HG03378 (cell line): ENCODE results near the gene LYSET.
"Not testable (repeated sequence)": the region's sequence is repeated elsewhere in the genome, so short reads cannot be mapped to it uniquely, and the experiment has no call there.

ENCODE experiments used
- ATAC-seq: cut with Tn5 transposase; IDR thresholded peaks from one replicate; pipeline ENCODE4 v1.9.1; 2021; ENCODE audit warnings: mild to moderate bottlenecking, moderate library complexity; ENCODE audit not compliant: unreplicated experiment

The LYSET gene, protein sequence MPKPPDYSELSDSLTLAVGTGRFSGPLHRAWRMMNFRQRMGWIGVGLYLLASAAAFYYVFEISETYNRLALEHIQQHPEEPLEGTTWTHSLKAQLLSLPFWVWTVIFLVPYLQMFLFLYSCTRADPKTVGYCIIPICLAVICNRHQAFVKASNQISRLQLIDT

DNA sequence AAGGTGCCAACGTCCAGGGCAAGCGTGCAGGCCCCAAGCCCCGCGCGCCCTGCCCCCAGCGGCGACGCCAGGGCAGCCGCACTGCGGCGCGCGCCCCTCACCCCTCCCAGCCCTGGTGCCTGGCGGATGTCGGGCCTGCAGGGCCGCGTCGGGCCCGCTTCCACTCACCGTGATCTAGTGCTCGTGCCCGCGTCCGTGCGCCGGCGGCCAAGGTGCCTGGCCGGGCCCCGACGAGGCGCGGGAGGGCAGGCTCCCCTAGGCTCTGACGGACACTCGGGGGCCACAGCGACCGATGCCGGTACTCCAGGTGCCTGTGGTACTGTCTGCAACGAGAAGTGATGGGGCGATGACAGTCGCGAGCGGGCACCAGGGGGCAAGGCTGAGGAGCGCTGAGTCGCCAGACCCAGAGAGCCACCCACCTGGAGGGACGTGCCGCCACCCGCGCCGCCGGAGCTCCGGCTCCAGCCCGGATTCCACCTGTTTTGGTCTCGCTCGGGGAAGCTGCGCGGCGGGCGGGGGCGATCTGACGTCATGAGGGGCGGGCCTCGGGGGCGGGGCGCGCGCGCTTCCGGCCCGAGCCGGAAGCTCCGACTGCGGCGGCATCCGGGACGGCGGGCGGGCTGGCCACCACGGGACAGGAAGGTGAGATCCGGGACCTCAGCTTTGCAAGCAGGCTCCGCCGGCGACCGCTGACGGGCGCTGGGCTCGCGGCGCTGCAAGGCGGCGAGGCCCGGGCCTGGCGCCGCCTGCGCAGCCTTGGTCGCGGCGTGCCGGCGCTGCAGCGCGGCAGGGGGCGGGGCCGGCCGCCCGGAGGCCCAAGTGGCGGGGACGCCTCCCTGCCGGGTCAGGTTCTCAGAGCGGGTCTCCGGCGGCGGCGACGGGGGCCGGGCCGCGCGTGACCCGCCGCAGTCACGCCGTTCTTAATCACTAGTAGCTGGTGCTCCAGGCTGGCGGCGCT is at the start of gene LYSET, which contains the start of gene MOAP1:
LYSET (plus strand) TSS at position 927 of the 958 bp plus-strand sequence. CDS start 89 bp downstream, outside the sequence.
MOAP1 (minus strand) TSS at position 507 of the 958 bp plus-strand sequence. CDS start 655 bp downstream, outside the sequence.
- ATAC-seq, result peak; percentile 60

- no peak for ATAC-seq
Measured at GRCh38 chr14:93135399-93135798, 49.7 kb upstream of the LYSET start.

- no peak for ATAC-seq
Measured at GRCh38 chr14:93136009-93136408, 49.1 kb upstream of the LYSET start.

DNA sequence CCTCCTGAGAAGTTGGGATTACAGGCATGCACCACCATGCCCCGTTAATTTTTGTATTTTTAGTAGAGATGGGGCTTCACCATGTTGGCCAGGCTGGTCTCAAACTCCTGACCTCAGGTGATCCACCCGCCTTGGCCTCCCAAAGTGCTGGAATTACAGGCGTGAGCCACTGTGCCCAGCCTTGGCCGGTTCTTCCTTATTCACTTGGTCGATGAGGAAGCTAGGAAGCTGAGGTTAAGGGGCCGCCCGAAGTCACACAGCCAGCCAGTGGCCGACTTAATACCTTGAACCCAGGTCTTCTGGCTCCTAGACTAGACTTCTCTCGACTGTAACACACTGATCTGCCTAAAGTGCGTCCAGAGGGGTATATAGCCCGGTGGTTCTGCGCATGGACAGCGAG is 48.6 kb upstream of the LYSET start:
- not testable (repeated sequence) for ATAC-seq

DNA sequence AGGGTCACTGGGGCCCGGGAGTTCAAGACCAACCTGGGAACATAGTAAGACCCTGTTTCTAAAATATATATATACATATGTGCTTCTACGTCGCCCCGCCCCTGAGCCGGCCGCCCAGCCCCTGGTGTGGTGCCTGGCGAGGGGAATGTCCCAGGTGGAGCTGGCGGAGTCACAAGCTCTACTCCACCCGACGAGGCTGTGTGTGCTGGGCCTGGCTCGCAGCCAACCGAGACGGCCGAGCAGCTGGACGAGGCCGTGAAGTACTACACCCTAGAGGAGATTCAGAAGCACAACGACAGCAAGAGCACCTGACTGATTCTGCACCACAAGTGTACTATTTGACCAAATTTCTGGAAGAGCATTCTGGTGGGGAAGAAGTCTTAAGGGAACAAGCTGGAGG is 47.3 kb upstream of the LYSET start:
- ATAC-seq, result no peak

DNA sequence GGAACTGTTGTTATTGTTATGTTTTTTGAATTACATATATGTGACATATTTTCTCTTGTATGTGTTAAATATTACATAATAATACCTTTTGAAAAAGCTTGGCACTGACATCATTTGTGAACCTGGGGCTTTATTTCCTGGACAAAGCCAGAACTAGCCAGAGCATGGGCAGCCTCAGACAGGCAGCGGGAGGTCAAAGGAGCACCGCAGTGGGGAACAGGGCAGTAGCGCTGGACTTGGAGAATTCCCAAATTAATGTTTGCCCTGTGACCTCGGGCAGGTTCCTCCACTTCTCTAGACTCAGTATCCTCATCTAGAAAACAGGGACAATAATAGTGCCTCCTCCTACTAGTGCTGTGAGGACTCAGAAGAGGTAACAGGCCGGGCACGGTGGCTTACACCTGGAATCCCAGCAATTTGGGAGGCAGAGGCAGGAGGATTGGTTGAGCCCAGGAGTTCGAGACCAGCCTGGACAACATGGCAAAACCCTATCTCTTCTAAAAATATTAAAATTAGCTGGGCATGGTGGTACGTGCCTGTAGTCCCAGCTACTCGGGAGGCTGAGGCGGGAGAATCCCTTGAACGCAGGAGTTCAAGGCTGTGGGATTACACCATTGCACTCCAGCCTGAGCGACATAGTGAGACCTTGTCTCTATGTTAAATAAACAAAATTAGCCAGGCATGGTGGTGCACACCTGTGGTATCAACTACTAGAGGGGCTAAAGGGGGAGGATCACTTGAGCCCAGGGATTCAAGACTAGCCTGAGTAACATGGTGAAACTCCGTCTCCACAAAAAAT is 42.1 kb upstream of the LYSET start:
- ATAC-seq, result no peak

DNA sequence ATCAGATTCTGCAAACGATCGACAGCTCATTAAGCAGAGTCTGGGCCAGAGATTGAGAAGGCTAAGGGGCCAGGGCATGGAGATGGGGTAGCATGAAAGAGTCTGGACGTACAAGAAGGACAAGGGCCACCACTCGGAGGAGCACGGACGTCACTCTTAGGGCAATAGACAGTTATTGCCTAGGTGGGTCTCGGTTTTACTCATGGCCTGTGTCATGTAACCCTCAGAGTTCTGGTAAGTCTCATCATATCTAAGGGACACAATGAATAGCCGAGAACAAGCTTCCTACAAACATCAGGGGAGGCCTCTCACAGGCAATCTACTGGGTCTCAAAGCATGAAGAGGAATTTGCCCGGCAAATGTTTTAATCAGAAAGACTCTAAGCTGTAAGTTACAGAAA is 39.0 kb upstream of the LYSET start:
- ATAC-seq, result no peak

DNA sequence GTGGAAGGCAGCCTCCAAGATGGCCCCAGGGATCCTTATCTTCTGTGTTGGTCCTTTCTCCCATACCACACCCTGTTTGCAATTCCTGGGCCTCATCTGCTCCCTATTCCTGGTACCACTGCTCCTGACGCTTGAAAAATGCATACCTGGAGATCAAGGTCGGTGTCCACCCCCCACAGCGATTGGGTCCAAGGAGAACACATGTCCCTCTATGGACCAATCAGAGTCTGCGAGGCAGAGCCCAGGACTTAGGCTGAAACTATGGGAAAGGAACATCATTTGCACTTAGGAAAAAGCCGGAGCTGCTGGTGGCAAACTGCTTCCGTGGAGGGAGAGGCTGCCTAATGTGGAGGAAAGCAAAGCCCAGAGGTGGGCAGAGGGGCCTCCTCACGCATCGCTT is 36.1 kb upstream of the LYSET start:
- ATAC-seq, result no peak

GRCh38 chr14:93150227-93151208 is 34.6 kb upstream of the LYSET start:
- ATAC-seq, result no peak

GRCh38 chr14:93153121-93153520 is 32.0 kb upstream of the LYSET start:
- no peak for ATAC-seq

- no peak for ATAC-seq
Measured at GRCh38 chr14:93155667-93156066, 29.4 kb upstream of the LYSET start.

GRCh38 chr14:93156693-93157369 is 28.3 kb upstream of the LYSET start:
- ATAC-seq, result no peak

DNA sequence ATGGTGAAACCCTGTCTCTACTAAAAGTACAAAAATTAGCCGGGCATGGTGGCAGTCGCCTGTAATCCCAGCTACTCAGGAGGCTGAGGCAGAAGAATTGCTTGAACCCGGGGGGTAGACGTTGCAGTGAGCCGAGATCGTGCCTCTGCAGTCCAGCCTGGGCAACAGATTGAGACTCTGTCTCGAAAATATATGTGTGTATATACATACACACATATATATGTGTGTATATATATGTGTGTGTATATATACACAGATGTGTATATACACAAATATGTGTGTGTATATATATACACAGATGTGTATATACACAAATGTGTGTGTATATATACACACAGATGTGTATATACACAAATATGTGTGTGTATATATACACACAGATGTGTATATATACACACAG is 26.8 kb upstream of the LYSET start:
- not testable (repeated sequence) for ATAC-seq

GRCh38 chr14:93159625-93160352 is 25.3 kb upstream of the LYSET start:
- not testable (repeated sequence) for ATAC-seq

- ATAC-seq, result no peak
Measured at GRCh38 chr14:93160353-93160801, 24.7 kb upstream of the LYSET start.

DNA sequence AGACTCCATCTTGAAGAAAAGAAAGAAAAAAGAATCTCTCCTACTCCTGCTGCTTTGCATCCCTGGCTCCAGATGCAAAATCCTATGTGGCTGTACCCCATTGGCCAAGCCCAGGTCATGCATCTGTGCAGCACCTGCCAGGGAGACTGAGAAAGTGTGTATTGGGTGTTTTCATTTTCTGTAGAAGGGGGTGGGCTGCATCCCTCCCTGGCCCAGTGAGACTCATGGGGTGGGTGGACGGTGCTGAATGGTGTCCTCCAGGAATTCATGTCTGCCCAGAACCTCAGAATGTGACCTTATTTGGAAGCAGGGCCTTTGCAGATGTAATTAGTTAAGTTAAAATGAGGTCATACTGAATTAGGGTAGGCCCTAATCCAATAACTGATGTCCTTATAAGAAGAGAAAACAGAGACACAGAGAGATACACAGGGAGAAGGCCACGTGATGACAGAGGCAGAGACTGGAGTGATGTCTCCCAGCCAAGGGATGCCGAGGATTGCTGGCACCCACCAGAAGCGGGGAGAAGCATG is 23.6 kb upstream of the LYSET start:
- ATAC-seq, result no peak

DNA sequence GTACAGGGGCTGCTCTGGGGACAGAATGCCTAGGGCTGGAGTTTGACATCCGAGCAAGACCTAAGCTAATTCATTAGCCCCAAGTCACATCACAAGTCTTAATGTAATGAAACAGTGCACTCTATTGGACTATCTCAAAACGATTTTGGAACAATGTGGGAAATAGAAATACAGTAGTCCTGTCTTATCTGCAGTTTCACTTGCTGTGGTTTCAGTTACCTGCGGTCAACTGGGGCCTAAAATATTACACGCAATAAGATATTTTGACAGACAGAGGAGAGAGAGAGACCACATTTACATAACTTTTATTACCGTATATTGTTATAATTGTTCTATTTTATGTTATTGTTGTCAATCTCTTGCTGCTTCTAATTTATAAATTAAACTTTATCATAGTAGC is 21.6 kb upstream of the LYSET start:
- ATAC-seq, result no peak
